ENCODE measurements around the gene SEC22B. TPM values are rescaled to one million over a fixed set of nuclear protein-coding genes. Genes with fewer than 3 reads are reported as not detected.
"Not testable (repeated sequence)": the region's sequence is repeated elsewhere in the genome, so short reads cannot be mapped to it uniquely, and the experiment has no call there.

Gene SEC22B
- total and polyA plus RNA-seq, 4 donors = 25.1 to 39.1 (median 25.7) TPM

- not testable (repeated sequence) for H3K27me3 ChIP-seq (ENCODE audit: control insufficient read depth, insufficient read depth, low read length); H3K27ac ChIP-seq (ENCODE audit: low read depth, low read length); H3K4me1 ChIP-seq (ENCODE audit: control insufficient read depth, insufficient read depth, low read length); H3K4me3 ChIP-seq (ENCODE audit: low read depth, low read length); H3K36me3 ChIP-seq (ENCODE audit: control insufficient read depth, insufficient read depth, low read length); DNase-seq (ENCODE audit: low read depth in 4 of 6, low spot score in 6 of 6); H3K9me3 ChIP-seq (ENCODE audit: control insufficient read depth, insufficient read depth, low read length)
- WGBS (ENCODE audit: insufficient coverage) = no CpG with 5 or more reads among the region's 4 CpGs
These were observed 55.8 kb downstream of the SEC22B start for GRCh38 chr1:120120525-120120924.

- not testable (repeated sequence) for H3K9me3 ChIP-seq (ENCODE audit: control insufficient read depth, insufficient read depth, low read length); H3K4me3 ChIP-seq (ENCODE audit: low read depth, low read length); H3K36me3 ChIP-seq (ENCODE audit: control insufficient read depth, insufficient read depth, low read length); H3K27ac ChIP-seq (ENCODE audit: low read depth, low read length); H3K4me1 ChIP-seq (ENCODE audit: control insufficient read depth, insufficient read depth, low read length); H3K27me3 ChIP-seq (ENCODE audit: control insufficient read depth, insufficient read depth, low read length)
- no CpG with 5 or more reads among the region's 4 CpGs for WGBS (ENCODE audit: insufficient coverage)
- peak in 1 of 6 donors; percentile 3 for DNase-seq (ENCODE audit: low read depth in 4 of 6, low spot score in 6 of 6)
These were observed 58.7 kb downstream of the SEC22B start for GRCh38 chr1:120117371-120118177.

GRCh38 chr1:120116094-120116493 is 60.2 kb downstream of the SEC22B start:
- H3K27me3 ChIP-seq (ENCODE audit: control insufficient read depth, insufficient read depth, low read length); H3K4me1 ChIP-seq (ENCODE audit: control insufficient read depth, insufficient read depth, low read length); H3K4me3 ChIP-seq (ENCODE audit: low read depth, low read length); H3K36me3 ChIP-seq (ENCODE audit: control insufficient read depth, insufficient read depth, low read length); H3K27ac ChIP-seq (ENCODE audit: low read depth, low read length); H3K9me3 ChIP-seq (ENCODE audit: control insufficient read depth, insufficient read depth, low read length); DNase-seq (ENCODE audit: low read depth in 4 of 6, low spot score in 6 of 6): not testable (repeated sequence)
- WGBS (ENCODE audit: insufficient coverage) = no CpG with 5 or more reads among the region's 2 CpGs

GRCh38 chr1:120113134-120113533 is 63.2 kb downstream of the SEC22B start:
- H3K36me3 ChIP-seq (ENCODE audit: control insufficient read depth, insufficient read depth, low read length); DNase-seq (ENCODE audit: low read depth in 4 of 6, low spot score in 6 of 6); H3K4me3 ChIP-seq (ENCODE audit: low read depth, low read length); H3K27ac ChIP-seq (ENCODE audit: low read depth, low read length); H3K27me3 ChIP-seq (ENCODE audit: control insufficient read depth, insufficient read depth, low read length); H3K4me1 ChIP-seq (ENCODE audit: control insufficient read depth, insufficient read depth, low read length); H3K9me3 ChIP-seq (ENCODE audit: control insufficient read depth, insufficient read depth, low read length): not testable (repeated sequence)
- WGBS (ENCODE audit: insufficient coverage) = no CpG with 5 or more reads among the region's 3 CpGs

- WGBS (ENCODE audit: insufficient coverage) = no CpG with 5 or more reads among the region's 5 CpGs
- not testable (repeated sequence) for H3K4me1 ChIP-seq (ENCODE audit: control insufficient read depth, insufficient read depth, low read length); H3K27ac ChIP-seq (ENCODE audit: low read depth, low read length); H3K4me3 ChIP-seq (ENCODE audit: low read depth, low read length); H3K36me3 ChIP-seq (ENCODE audit: control insufficient read depth, insufficient read depth, low read length); DNase-seq (ENCODE audit: low read depth in 4 of 6, low spot score in 6 of 6); H3K9me3 ChIP-seq (ENCODE audit: control insufficient read depth, insufficient read depth, low read length); H3K27me3 ChIP-seq (ENCODE audit: control insufficient read depth, insufficient read depth, low read length)
These were observed 64.1 kb downstream of the SEC22B start for GRCh38 chr1:120112212-120112611.

GRCh38 chr1:120111771-120112170 is 64.5 kb downstream of the SEC22B start:
- not testable (repeated sequence) for H3K27me3 ChIP-seq (ENCODE audit: control insufficient read depth, insufficient read depth, low read length); H3K27ac ChIP-seq (ENCODE audit: low read depth, low read length); H3K4me3 ChIP-seq (ENCODE audit: low read depth, low read length); H3K4me1 ChIP-seq (ENCODE audit: control insufficient read depth, insufficient read depth, low read length); DNase-seq (ENCODE audit: low read depth in 4 of 6, low spot score in 6 of 6); H3K36me3 ChIP-seq (ENCODE audit: control insufficient read depth, insufficient read depth, low read length); H3K9me3 ChIP-seq (ENCODE audit: control insufficient read depth, insufficient read depth, low read length)
- WGBS (ENCODE audit: insufficient coverage) = no CpG with 5 or more reads among the region's 3 CpGs

GRCh38 chr1:120111008-120111407 is 65.3 kb downstream of the SEC22B start:
- H3K27ac ChIP-seq (ENCODE audit: low read depth, low read length); H3K4me3 ChIP-seq (ENCODE audit: low read depth, low read length); H3K4me1 ChIP-seq (ENCODE audit: control insufficient read depth, insufficient read depth, low read length); H3K27me3 ChIP-seq (ENCODE audit: control insufficient read depth, insufficient read depth, low read length); H3K9me3 ChIP-seq (ENCODE audit: control insufficient read depth, insufficient read depth, low read length); H3K36me3 ChIP-seq (ENCODE audit: control insufficient read depth, insufficient read depth, low read length); DNase-seq (ENCODE audit: low read depth in 4 of 6, low spot score in 6 of 6): not testable (repeated sequence)
- no CpG with 5 or more reads among the region's 2 CpGs for WGBS (ENCODE audit: insufficient coverage)

- not testable (repeated sequence) for H3K9me3 ChIP-seq (ENCODE audit: control insufficient read depth, insufficient read depth, low read length); DNase-seq (ENCODE audit: low read depth in 4 of 6, low spot score in 6 of 6); H3K36me3 ChIP-seq (ENCODE audit: control insufficient read depth, insufficient read depth, low read length); H3K27me3 ChIP-seq (ENCODE audit: control insufficient read depth, insufficient read depth, low read length); H3K27ac ChIP-seq (ENCODE audit: low read depth, low read length); H3K4me1 ChIP-seq (ENCODE audit: control insufficient read depth, insufficient read depth, low read length); H3K4me3 ChIP-seq (ENCODE audit: low read depth, low read length)
- WGBS (ENCODE audit: insufficient coverage) = no CpG with 5 or more reads among the region's 9 CpGs
These were observed 66.7 kb downstream of the SEC22B start for GRCh38 chr1:120109656-120110055.

- 100% methylated on average over 1 of the region's 10 CpGs for WGBS (ENCODE audit: insufficient coverage)
- not testable (repeated sequence) for H3K36me3 ChIP-seq (ENCODE audit: control insufficient read depth, insufficient read depth, low read length)
These were observed 67.1 kb downstream of the SEC22B start for GRCh38 chr1:120109180-120109579.

GRCh38 chr1:120105288-120105687 is 71.0 kb downstream of the SEC22B start:
- DNase-seq (ENCODE audit: low read depth in 4 of 6, low spot score in 6 of 6); H3K27me3 ChIP-seq (ENCODE audit: control insufficient read depth, insufficient read depth, low read length); H3K4me1 ChIP-seq (ENCODE audit: control insufficient read depth, insufficient read depth, low read length); H3K27ac ChIP-seq (ENCODE audit: low read depth, low read length); H3K36me3 ChIP-seq (ENCODE audit: control insufficient read depth, insufficient read depth, low read length); H3K4me3 ChIP-seq (ENCODE audit: low read depth, low read length); H3K9me3 ChIP-seq (ENCODE audit: control insufficient read depth, insufficient read depth, low read length): not testable (repeated sequence)
- WGBS (ENCODE audit: insufficient coverage) = 100% methylated on average over 1 of the region's 2 CpGs

More at GRCh38 chr1:120109180-120109579, 67.1 kb downstream of the SEC22B start:
- H3K9me3 ChIP-seq (ENCODE audit: control insufficient read depth, insufficient read depth, low read length); H3K27me3 ChIP-seq (ENCODE audit: control insufficient read depth, insufficient read depth, low read length); H3K27ac ChIP-seq (ENCODE audit: low read depth, low read length); H3K4me3 ChIP-seq (ENCODE audit: low read depth, low read length); H3K4me1 ChIP-seq (ENCODE audit: control insufficient read depth, insufficient read depth, low read length); DNase-seq (ENCODE audit: low read depth in 4 of 6, low spot score in 6 of 6): not testable (repeated sequence)
